ENCODE data around the gene ADAMTS12. TPM values are rescaled to one million over a fixed set of nuclear protein-coding genes. Genes with fewer than 3 reads are reported as not detected.

ADAMTS12 gene
- total RNA-seq, 1 experiment from 2014 or later: not detected

DNA sequence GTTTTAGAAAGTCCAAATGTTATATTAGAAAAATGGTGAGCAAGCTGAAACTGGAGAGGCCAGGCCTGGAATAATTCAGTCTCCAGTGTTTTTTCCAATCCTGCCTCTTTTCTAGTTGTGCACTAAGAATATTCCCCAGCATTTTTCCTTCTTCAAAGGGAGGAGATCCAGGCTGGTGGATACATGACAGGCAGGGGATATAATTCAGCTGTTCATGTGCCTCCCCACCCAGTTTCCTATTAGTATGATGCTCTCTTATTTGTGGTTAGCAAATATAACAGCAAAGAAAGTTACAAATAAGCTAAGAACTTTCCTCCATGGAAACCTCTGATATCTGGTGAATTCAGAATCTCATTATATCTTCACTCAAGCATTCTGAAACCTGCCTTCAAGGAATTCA is 234.6 kb downstream of the ADAMTS12 start:
- H3K4me1 Mint-ChIP-seq (ENCODE audit: low read depth, unreplicated experiment): no peaks in the 10 kb centered on the region
- intact Hi-C loops (cut with micrococcal nuclease; ENCODE audit: unreplicated experiment): no loop called here
- peaks cover 9% of the 10 kb centered on the region for H3K27me3 Mint-ChIP-seq (ENCODE audit: insufficient read depth, unreplicated experiment)

DNA sequence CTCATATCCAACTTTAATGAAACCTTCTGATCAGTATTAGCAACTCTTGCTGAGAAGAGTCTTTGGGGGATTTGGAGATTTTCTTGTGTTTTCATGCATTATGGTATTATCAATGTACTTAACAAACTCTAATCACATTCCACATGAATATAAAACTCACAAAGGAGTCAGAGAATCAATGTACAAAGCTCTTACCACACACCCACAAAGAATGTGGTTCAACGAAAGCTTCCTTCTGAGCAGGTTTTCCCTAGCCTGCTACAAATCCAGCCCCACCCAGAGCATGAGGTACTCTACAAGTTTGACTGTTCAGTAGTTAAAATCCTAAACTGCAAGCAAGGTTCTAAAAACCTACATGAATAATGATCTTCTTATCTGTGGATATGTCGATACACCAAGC is 240.9 kb downstream of the ADAMTS12 start:
- intact Hi-C loops (cut with micrococcal nuclease; ENCODE audit: unreplicated experiment): no loop called here
- H3K4me3 Mint-ChIP-seq (ENCODE audit: unreplicated experiment): no peak overlapping the region
- H3K4me1 ChIP-seq: no peaks in the 10 kb centered on the region
- CTCF ChIA-PET: no interaction called here
- BruUV-seq (replicated peaks): no TSS peak
- H3K27me3 Mint-ChIP-seq (ENCODE audit: insufficient read depth, unreplicated experiment): peaks cover 16% of the 10 kb centered on the region
- no peaks in the 10 kb centered on the region for H3K4me1 Mint-ChIP-seq (ENCODE audit: low read depth, unreplicated experiment)
- no peak for DNase-seq
- H3K36me3 ChIP-seq (ENCODE audit: control insufficient read depth, insufficient read depth, low read length): no peaks in the 10 kb centered on the region
- no peaks in the 10 kb centered on the region for H3K36me3 Mint-ChIP-seq (ENCODE audit: insufficient read depth, unreplicated experiment)
- peaks cover 10% of the 10 kb centered on the region for H3K9me3 Mint-ChIP-seq (ENCODE audit: unreplicated experiment)
- no peaks in the 10 kb centered on the region for H3K27me3 ChIP-seq (replicated peaks; ENCODE audit: control insufficient read depth, insufficient read depth, low read length)
- no peak overlapping the region for H3K4me3 ChIP-seq (ENCODE audit: low read depth, low read length)
- POLR2A ChIA-PET: no interaction called here
- H3K9me3 ChIP-seq: no peaks in the 10 kb centered on the region
- H3K27ac Mint-ChIP-seq (ENCODE audit: unreplicated experiment): no peak overlapping the region
- TF ChIP-seq, protein P1, sequence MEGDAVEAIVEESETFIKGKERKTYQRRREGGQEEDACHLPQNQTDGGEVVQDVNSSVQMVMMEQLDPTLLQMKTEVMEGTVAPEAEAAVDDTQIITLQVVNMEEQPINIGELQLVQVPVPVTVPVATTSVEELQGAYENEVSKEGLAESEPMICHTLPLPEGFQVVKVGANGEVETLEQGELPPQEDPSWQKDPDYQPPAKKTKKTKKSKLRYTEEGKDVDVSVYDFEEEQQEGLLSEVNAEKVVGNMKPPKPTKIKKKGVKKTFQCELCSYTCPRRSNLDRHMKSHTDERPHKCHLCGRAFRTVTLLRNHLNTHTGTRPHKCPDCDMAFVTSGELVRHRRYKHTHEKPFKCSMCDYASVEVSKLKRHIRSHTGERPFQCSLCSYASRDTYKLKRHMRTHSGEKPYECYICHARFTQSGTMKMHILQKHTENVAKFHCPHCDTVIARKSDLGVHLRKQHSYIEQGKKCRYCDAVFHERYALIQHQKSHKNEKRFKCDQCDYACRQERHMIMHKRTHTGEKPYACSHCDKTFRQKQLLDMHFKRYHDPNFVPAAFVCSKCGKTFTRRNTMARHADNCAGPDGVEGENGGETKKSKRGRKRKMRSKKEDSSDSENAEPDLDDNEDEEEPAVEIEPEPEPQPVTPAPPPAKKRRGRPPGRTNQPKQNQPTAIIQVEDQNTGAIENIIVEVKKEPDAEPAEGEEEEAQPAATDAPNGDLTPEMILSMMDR (IDR thresholded peaks at IDR 0.05; ENCODE audit: insufficient read depth in 1 of 2, low read depth in 1 of 2, low read length in 1 of 2, severe bottlenecking in 1 of 2, unreplicated experiment in 1 of 2): no peak

More for the DNA sequence above, 234.6 kb downstream of the ADAMTS12 start:
- no peak for DNase-seq
- H3K4me3 ChIP-seq (ENCODE audit: low read depth, low read length): no peak overlapping the region
- H3K9me3 ChIP-seq: no peaks in the 10 kb centered on the region
- Mint-ChIP-seq H3K36me3 (ENCODE audit: insufficient read depth, unreplicated experiment) (no peaks in the 10 kb centered on the region), H3K27ac (ENCODE audit: unreplicated experiment) (no peak overlapping the region), H3K4me3 (ENCODE audit: unreplicated experiment) (no peak overlapping the region), H3K9me3 (ENCODE audit: unreplicated experiment) (peaks cover 6% of the 10 kb centered on the region)
- BruUV-seq (replicated peaks): no TSS peak
- no peaks in the 10 kb centered on the region for H3K4me1 ChIP-seq
- CTCF ChIA-PET: no interaction called here
- TF ChIP-seq, protein P1 (IDR thresholded peaks at IDR 0.05; ENCODE audit: insufficient read depth in 1 of 2, low read depth in 1 of 2, low read length in 1 of 2, severe bottlenecking in 1 of 2, unreplicated experiment in 1 of 2): no peak
- H3K36me3 ChIP-seq (ENCODE audit: control insufficient read depth, insufficient read depth, low read length): no peaks in the 10 kb centered on the region
- H3K27me3 ChIP-seq (replicated peaks; ENCODE audit: control insufficient read depth, insufficient read depth, low read length): no peaks in the 10 kb centered on the region
- POLR2A ChIA-PET: no interaction called here

DNA sequence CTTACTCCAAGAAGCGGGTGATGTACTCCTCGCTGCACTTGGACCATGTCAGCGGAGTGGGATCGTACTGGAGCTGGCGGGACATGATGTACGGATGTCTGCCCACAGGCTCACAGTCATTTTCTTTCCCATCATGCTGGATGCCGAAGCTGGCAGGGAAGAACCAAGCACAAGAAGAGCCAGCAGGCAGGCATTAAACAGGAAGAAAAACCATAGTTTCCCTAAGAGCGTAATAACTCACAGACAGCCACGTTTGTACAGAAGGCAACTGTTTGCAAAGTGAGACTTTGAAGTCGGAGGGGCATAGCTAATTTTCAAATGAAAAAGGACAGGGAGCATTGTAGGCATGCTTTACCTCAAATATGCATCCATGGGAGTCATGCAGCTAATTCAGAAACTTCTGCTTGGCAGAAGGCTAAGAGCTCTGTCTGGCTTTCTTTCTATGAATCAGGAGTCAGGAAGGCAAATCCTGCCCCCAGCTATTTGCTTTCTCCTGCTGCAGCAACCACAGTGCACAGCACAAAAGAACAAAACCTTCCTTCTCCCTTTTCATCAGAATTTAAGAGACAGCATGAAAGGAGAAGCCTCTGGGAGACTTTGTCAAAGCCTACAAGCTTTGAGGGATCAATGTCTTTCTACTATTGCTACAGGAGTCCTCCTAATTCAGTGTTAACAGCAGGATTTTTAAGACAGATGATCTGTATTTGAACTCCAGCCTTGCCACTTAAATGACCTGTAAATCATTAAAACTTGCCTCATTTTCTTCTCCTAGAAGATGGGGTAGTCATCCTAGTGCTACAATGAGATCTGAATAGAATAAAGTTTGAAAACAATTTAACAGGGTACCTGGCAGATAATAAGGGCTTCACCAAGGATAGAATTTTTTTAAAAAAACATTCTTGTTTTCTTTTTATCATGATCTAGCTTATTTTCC is 242.0 kb downstream of the ADAMTS12 start:
- no peak overlapping the region for H3K27ac Mint-ChIP-seq (ENCODE audit: unreplicated experiment)
- intact Hi-C loops (cut with micrococcal nuclease; ENCODE audit: unreplicated experiment): no loop called here
- H3K9me3 ChIP-seq: no peaks in the 10 kb centered on the region
- no peaks in the 10 kb centered on the region for H3K4me1 Mint-ChIP-seq (ENCODE audit: low read depth, unreplicated experiment)
- H3K4me3 ChIP-seq (ENCODE audit: low read depth, low read length): no peak overlapping the region
- no peaks in the 10 kb centered on the region for H3K36me3 ChIP-seq (ENCODE audit: control insufficient read depth, insufficient read depth, low read length)
- H3K9me3 Mint-ChIP-seq (ENCODE audit: unreplicated experiment): peaks cover 10% of the 10 kb centered on the region
- CTCF ChIA-PET: no interaction called here
- BruUV-seq (replicated peaks): no TSS peak
- no peak for DNase-seq
- no peak overlapping the region for H3K4me3 Mint-ChIP-seq (ENCODE audit: unreplicated experiment)
- no peaks in the 10 kb centered on the region for H3K36me3 Mint-ChIP-seq (ENCODE audit: insufficient read depth, unreplicated experiment)
- H3K27me3 Mint-ChIP-seq (ENCODE audit: insufficient read depth, unreplicated experiment): peaks cover 18% of the 10 kb centered on the region
- H3K4me1 ChIP-seq: no peaks in the 10 kb centered on the region
- H3K27me3 ChIP-seq (replicated peaks; ENCODE audit: control insufficient read depth, insufficient read depth, low read length): no peaks in the 10 kb centered on the region
- POLR2A ChIA-PET: no interaction called here
- TF ChIP-seq, protein P1 (IDR thresholded peaks at IDR 0.05; ENCODE audit: insufficient read depth in 1 of 2, low read depth in 1 of 2, low read length in 1 of 2, severe bottlenecking in 1 of 2, unreplicated experiment in 1 of 2): no peak
